Suprapubic skin (tissue), 4 donors: ENCODE results near the gene CEBPG.

ENCODE experiments used
- CTCF ChIP-seq, 2 donors: fragments of 200-600 bp in 1 of 2; fragments of 450-650 bp in 1 of 2; sonication (generic) in 1 of 2; IDR thresholded peaks; one replicate each; pipeline ENCODE4 v1.5.1; 2016 to 2019; ENCODE audit warnings: antibody characterized with exemption in 2 of 2, mild to moderate bottlenecking in 1 of 2, moderate library complexity in 1 of 2
- EP300 ChIP-seq: sonication (generic); formaldehyde crosslinking; IDR thresholded peaks from one replicate; pipeline ENCODE4 v1.6.1; 2017; ENCODE audit warnings: antibody characterized with exemption
- POLR2A ChIP-seq, 2 donors: fragments of 450-650 bp; IDR thresholded peaks; one replicate each; pipeline ENCODE4 v1.6.1; 2017; ENCODE audit warnings: antibody characterized with exemption in 2 of 2, mild to moderate bottlenecking in 2 of 2, moderate library complexity in 2 of 2
- POLR2AphosphoS5 ChIP-seq, 3 donors: sonication (generic); formaldehyde crosslinking; IDR thresholded peaks; one replicate each; pipeline ENCODE4 v1.6.1; 2017; ENCODE audit warnings: antibody characterized with exemption in 3 of 3

- TF ChIP-seq CTCF (IDR thresholded peaks at IDR 0.05) (no peak), POLR2AphosphoS5 (IDR thresholded peaks at IDR 0.05) (no peak), POLR2A (IDR thresholded peaks at IDR 0.05) (no peak), EP300 (no peak)
Observed at GRCh38 chr19:33359581-33359980, 13.9 kb upstream of the CEBPG start.
